CD14-positive monocyte (primary cell): Measurements from ENCODE around the gene CKS2. TPM values are rescaled to one million over a fixed set of nuclear protein-coding genes. Genes with fewer than 3 reads are reported as not detected.

Experiments used
- DNase-seq, 3 donors: peaks; one replicate each; pipeline ENCODE4 v3.0.0-alpha.2; 2011 to 2022
- H2AFZ ChIP-seq: 2 replicates; pipeline ENCODE4 v1.6.0; 2012; ENCODE audit warnings: mild to moderate bottlenecking, low read depth, low read length, inconsistent platforms; ENCODE audit not compliant: insufficient read depth, poor library complexity, severe bottlenecking
- H3K27ac ChIP-seq, 2 donors: 1 replicate in 1 of 2; 2 replicates in 1 of 2; pipeline ENCODE4 v1.5.1; 2012 to 2013; ENCODE audit warnings: low read length in 2 of 2, control low read depth in 1 of 2, inconsistent platforms in 1 of 2, low read depth in 1 of 2, mild to moderate bottlenecking in 1 of 2
- H3K27me3 ChIP-seq, 2 donors: one replicate each; pipeline versions ENCODE4 v1.6.0 to v1.6.1; 2011 to 2013; ENCODE audit warnings: low read length in 2 of 2; ENCODE audit not compliant: control insufficient read depth in 2 of 2, insufficient read depth in 2 of 2
- H3K36me3 ChIP-seq, 2 donors: replicated peaks in 1 of 2; 1 replicate in 1 of 2; 2 replicates in 1 of 2; pipeline versions ENCODE4 v1.5.1 to v1.6.1; 2012 to 2013; ENCODE audit warnings: low read length in 2 of 2, control low read depth in 1 of 2, inconsistent platforms in 1 of 2, mild to moderate bottlenecking in 1 of 2; ENCODE audit not compliant: insufficient read depth in 2 of 2, control insufficient read depth in 1 of 2
- H3K4me1 ChIP-seq, 2 donors: 1 replicate in 1 of 2; 2 replicates in 1 of 2; pipeline versions ENCODE4 v1.5.1 to v1.6.1; 2012 to 2013; ENCODE audit warnings: low read length in 2 of 2, control low read depth in 1 of 2, inconsistent platforms in 1 of 2, mild to moderate bottlenecking in 1 of 2, moderate library complexity in 1 of 2; ENCODE audit not compliant: insufficient read depth in 2 of 2, control insufficient read depth in 1 of 2
- H3K4me2 ChIP-seq: replicated peaks from 2 replicates; pipeline ENCODE3; 2012; ENCODE audit warnings: low read length, moderate library complexity, mild to moderate bottlenecking; ENCODE audit not compliant: poor library complexity, severe bottlenecking; ENCODE audit errors: extremely low read depth
- H3K4me3 ChIP-seq, 3 experiments: fragments of 200-600 bp in 1 of 3; sonication (generic) in 1 of 3; replicated peaks in 1 of 3; 1 replicate in 2 of 3; 2 replicates in 1 of 3; pipeline ENCODE4 v1.5.1; 2011 to 2013; ENCODE audit warnings: low read length in 3 of 3, mild to moderate bottlenecking in 3 of 3, control low read depth in 2 of 3, low read depth in 2 of 3, inconsistent platforms in 1 of 3, moderate library complexity in 1 of 3
- H3K79me2 ChIP-seq: 2 replicates; pipeline ENCODE4 v1.6.0; 2012; ENCODE audit warnings: mild to moderate bottlenecking, control low read depth, inconsistent platforms, low read length, moderate library complexity; ENCODE audit not compliant: insufficient read depth
- H3K9ac ChIP-seq: 2 replicates; pipeline ENCODE4 v1.6.0; 2017; ENCODE audit warnings: low read length, mild to moderate bottlenecking; ENCODE audit not compliant: insufficient read depth, poor library complexity, severe bottlenecking
- H3K9me3 ChIP-seq, 2 donors: replicated peaks in 1 of 2; 1 replicate in 1 of 2; 2 replicates in 1 of 2; pipeline versions ENCODE4 v1.5.1 to v1.6.1; 2012 to 2013; ENCODE audit warnings: low read length in 2 of 2, control low read depth in 1 of 2; ENCODE audit not compliant: control insufficient read depth in 1 of 2, insufficient read depth in 1 of 2
- H4K20me1 ChIP-seq: 2 replicates; pipeline ENCODE4 v1.6.0; 2012; ENCODE audit warnings: mild to moderate bottlenecking, low read length, control low read depth, moderate library complexity; ENCODE audit not compliant: insufficient read depth
- H3K27ac Mint-ChIP-seq, 7 donors: one replicate each; pipeline ENCODE4 v1.8.0; 2020; ENCODE audit warnings: mild to moderate bottlenecking in 7 of 7, mixed read lengths in 7 of 7, moderate library complexity in 6 of 7, inconsistent platforms in 2 of 7
- H3K27me3 Mint-ChIP-seq, 3 donors: one replicate each; pipeline ENCODE4 v1.8.0; 2021 to 2022; ENCODE audit warnings: low read depth in 3 of 3, mild to moderate bottlenecking in 3 of 3, mixed read lengths in 3 of 3, moderate library complexity in 3 of 3, inconsistent platforms in 1 of 3
- H3K36me3 Mint-ChIP-seq, 2 donors: one replicate each; pipeline ENCODE4 v1.8.0; 2020; ENCODE audit warnings: mixed read lengths in 2 of 2, inconsistent platforms in 1 of 2, mild to moderate bottlenecking in 1 of 2
- H3K4me1 Mint-ChIP-seq: one replicate; pipeline ENCODE4 v1.8.0; 2020; ENCODE audit warnings: mild to moderate bottlenecking, mixed read lengths
- H3K4me3 Mint-ChIP-seq, 2 donors: one replicate each; pipeline ENCODE4 v1.8.0; 2020; ENCODE audit warnings: mild to moderate bottlenecking in 2 of 2, mixed read lengths in 2 of 2, moderate library complexity in 1 of 2
- H3K9me3 Mint-ChIP-seq, 7 donors: one replicate each; pipeline ENCODE4 v1.8.0; 2020 to 2022; ENCODE audit warnings: mixed read lengths in 7 of 7, mild to moderate bottlenecking in 6 of 7, moderate library complexity in 6 of 7, inconsistent platforms in 2 of 7
- whole genome bisulfite sequencing: methylation state at CpG from one replicate; pipeline ENCODE4 v1.1.5; 2013; ENCODE audit warnings: missing lambda C conversion rate; ENCODE audit not compliant: insufficient coverage; 5-methylcytosine and 5-hydroxymethylcytosine counted together
- intact Hi-C, 2 donors: fragments of 100-400 bp; cut with micrococcal nuclease; formaldehyde crosslinking; loops; one replicate each; pipeline versions ENCODE4 v1.15.0 to v1.15.1; 2023
- polyA plus RNA-seq, 3 donors: library from polyadenylated mRNA; depleted of rRNA in 1 of 3; unstranded in 2 of 3; stranded (reverse) in 1 of 3; fragments of 300-500 nt in 2 of 3; fragments of >200 nt in 1 of 3; fragmentation: Illumina TruSeq in 2 of 3; gene quantifications; 1 replicate in 2 of 3; 2 replicates in 1 of 3; pipeline ENCODE4 v1.2.3, GENCODE V29; 2012 to 2021
- TF ChIP-seq, protein P1 (sequence below): fragments of 200-600 bp; IDR thresholded peaks from one replicate; pipeline ENCODE4 v1.8.0; 2022; ENCODE audit warnings: antibody characterized with exemption, mild to moderate bottlenecking

Gene CKS2
- polyA plus RNA-seq, 3 donors = 12.3 to 142 (median 14.5) TPM

GRCh38 chr9:89347651-89348050 is 36.7 kb downstream of the CKS2 start:
- Mint-ChIP-seq H3K9me3 (peaks cover 0 to 2% (median 0%) of the 10 kb centered on the region in 7 donors), H3K4me3 (no peak overlapping the region), H3K27ac (peak overlapping the region in 2 of 7 donors; percentile 25 to 51), H3K36me3 (peaks cover 86 to 97% of the 10 kb centered on the region in 2 donors), H3K27me3 (no peaks in the 10 kb centered on the region), H3K4me1 (peaks cover 23% of the 10 kb centered on the region)
- peaks cover 76 to 91% of the 10 kb centered on the region in 2 donors for H3K36me3 ChIP-seq
- H3K9ac ChIP-seq = no peak overlapping the region
- no peak overlapping the region for H2AFZ ChIP-seq
- DNase-seq = no peak
- H3K4me2 ChIP-seq = no peak overlapping the region
- TF ChIP-seq, protein P1, sequence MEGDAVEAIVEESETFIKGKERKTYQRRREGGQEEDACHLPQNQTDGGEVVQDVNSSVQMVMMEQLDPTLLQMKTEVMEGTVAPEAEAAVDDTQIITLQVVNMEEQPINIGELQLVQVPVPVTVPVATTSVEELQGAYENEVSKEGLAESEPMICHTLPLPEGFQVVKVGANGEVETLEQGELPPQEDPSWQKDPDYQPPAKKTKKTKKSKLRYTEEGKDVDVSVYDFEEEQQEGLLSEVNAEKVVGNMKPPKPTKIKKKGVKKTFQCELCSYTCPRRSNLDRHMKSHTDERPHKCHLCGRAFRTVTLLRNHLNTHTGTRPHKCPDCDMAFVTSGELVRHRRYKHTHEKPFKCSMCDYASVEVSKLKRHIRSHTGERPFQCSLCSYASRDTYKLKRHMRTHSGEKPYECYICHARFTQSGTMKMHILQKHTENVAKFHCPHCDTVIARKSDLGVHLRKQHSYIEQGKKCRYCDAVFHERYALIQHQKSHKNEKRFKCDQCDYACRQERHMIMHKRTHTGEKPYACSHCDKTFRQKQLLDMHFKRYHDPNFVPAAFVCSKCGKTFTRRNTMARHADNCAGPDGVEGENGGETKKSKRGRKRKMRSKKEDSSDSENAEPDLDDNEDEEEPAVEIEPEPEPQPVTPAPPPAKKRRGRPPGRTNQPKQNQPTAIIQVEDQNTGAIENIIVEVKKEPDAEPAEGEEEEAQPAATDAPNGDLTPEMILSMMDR = no peak
- H3K79me2 ChIP-seq = no peaks in the 10 kb centered on the region
- H4K20me1 ChIP-seq = no peaks in the 10 kb centered on the region
- no peak overlapping the region for H3K27ac ChIP-seq
- no peaks in the 10 kb centered on the region for H3K27me3 ChIP-seq
- 100% methylated on average over 4 of the region's 5 CpGs for WGBS
- no peaks in the 10 kb centered on the region for H3K9me3 ChIP-seq
- H3K4me1 ChIP-seq = peaks cover 19 to 21% of the 10 kb centered on the region in 2 donors
- no peak overlapping the region for H3K4me3 ChIP-seq
- intact Hi-C loops = loop anchor here in 1 of 2 donors (2.0 kb wide), 1 partner anchor 51 kb away; no protein-coding TSS in a partner anchor

GRCh38 chr9:89349607-89350006 is 38.6 kb downstream of the CKS2 start:
- peaks cover 84 to 97% of the 10 kb centered on the region in 2 donors for H3K36me3 Mint-ChIP-seq
- H2AFZ ChIP-seq = no peak overlapping the region
- no peaks in the 10 kb centered on the region for H3K27me3 Mint-ChIP-seq
- no peaks in the 10 kb centered on the region for H3K9me3 ChIP-seq
- TF ChIP-seq, protein P1 = no peak
- no peak overlapping the region for H3K9ac ChIP-seq
- H3K79me2 ChIP-seq = peaks cover 7% of the 10 kb centered on the region
- no peak overlapping the region for H3K4me2 ChIP-seq
- H3K27ac ChIP-seq = peak overlapping the region in 1 of 2 donors; percentile 12
- H3K9me3 Mint-ChIP-seq = no peaks in the 10 kb centered on the region
- H3K4me3 Mint-ChIP-seq = no peak overlapping the region
- intact Hi-C loops = loop anchor here in 1 of 2 donors (2.0 kb wide), 1 partner anchor 49 kb away; no protein-coding TSS in a partner anchor
- peak overlapping the region in 1 of 7 donors; percentile 9 for H3K27ac Mint-ChIP-seq
- H4K20me1 ChIP-seq = no peaks in the 10 kb centered on the region
- H3K27me3 ChIP-seq = no peaks in the 10 kb centered on the region
- 94% methylated on average over 2 of the region's 6 CpGs for WGBS
- H3K4me3 ChIP-seq = no peak overlapping the region
- peaks cover 24 to 28% of the 10 kb centered on the region in 2 donors for H3K4me1 ChIP-seq
- H3K4me1 Mint-ChIP-seq = peaks cover 30% of the 10 kb centered on the region
- DNase-seq = no peak
- peaks cover 81 to 90% of the 10 kb centered on the region in 2 donors for H3K36me3 ChIP-seq
